ENCODE data around the gene LZTR1.
"Not testable (repeated sequence)": the region's sequence is repeated elsewhere in the genome, so short reads cannot be mapped to it uniquely, and the experiment has no call there.

LZTR1 gene

DNA sequence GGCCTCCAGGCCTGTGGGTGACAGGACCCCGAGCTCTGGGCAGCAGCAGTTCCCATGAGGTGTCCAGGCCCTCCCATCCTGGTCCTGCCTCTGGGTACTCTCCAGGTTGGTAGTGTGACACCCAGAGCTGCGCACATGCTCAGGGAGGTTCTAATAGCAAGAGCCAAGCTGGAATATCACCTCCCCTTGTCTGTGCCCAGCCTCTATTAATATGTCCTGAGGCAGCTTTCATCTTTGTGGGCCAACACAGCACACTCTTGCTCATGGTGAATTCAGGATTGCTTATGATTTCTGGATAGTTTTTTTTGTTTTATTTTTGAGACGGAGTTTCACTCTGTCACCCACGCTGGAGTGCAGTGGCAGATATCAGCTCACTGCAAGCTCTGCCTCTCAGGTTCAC is 36.2 kb downstream of the LZTR1 start:
- FAIRE-seq, result no peak

DNA sequence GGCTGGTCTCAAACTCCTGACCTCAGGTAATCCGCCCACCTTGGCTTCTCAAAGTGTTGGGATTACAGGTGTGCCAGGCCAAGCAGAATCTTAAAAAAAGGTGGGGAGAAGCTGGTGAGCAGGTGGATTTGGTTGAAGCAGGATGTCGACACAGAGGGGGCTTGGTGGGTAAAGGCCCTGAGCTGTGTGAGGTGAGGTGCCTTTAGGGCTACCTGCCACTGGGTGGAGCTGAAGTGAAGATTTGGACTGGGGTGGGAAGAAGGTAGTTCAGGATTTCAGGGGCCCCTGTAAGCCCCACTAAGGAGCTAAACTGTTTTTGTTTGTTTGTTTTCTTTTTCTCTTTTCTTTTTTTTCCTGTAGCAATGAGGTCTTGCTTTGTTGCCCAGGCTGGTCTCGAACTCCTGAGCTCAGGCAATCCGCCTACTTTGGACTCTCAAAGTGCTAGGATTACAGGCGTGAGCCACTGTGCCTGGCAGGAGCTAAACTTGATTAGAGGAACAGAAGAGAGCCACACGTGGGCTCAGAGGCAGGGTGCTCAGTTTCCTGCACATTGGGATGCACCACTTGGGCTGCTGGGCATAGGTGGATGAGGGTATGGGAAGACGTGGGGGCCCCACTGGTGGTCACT is 38.8 kb downstream of the LZTR1 start:
- FAIRE-seq, result no peak

DNA sequence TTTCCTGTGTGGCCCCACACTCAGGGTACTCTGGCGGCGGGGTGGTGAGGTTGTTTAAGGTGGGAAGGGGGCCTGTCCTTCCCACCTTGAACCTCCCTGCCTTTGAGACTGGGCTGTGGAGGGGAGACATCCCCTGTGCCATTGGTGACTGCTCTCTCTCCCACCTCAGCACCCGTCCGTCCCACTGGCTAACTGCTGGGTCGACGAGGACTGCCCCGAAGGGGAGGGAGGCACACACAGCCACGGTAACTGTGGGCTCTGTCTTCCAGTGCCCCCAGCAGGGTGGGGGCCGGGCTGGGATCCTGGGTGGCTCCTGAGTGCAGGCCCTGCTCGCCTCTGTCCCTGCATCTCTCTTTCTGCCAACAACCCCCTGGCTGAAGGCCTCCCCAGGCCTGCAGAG is 40.4 kb downstream of the LZTR1 start:
- no peak for FAIRE-seq

DNA sequence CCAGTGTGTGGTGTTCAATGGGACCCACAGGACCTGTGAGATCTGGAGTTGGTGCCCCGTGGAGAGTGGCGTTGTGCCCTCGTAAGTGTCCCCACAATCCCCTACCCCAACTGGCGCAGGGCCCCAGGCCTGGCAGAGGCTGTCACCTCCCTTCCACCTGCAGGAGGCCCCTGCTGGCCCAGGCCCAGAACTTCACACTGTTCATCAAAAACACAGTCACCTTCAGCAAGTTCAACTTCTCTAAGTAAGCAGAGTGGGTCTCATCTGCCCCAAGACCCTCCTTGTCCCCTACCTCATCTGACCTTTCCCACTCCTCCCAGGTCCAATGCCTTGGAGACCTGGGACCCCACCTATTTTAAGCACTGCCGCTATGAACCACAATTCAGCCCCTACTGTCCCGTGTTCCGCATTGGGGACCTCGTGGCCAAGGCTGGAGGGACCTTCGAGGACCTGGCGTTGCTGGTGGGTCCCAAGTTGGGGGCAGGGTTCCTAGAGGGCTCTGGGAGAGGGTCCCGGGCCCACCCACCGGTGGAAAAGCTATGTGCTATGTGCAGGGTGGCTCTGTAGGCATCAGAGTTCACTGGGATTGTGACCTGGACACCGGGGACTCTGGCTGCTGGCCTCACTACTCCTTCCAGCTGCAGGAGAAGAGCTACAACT is 41.0 kb downstream of the LZTR1 start:
- FAIRE-seq, result no peak

DNA sequence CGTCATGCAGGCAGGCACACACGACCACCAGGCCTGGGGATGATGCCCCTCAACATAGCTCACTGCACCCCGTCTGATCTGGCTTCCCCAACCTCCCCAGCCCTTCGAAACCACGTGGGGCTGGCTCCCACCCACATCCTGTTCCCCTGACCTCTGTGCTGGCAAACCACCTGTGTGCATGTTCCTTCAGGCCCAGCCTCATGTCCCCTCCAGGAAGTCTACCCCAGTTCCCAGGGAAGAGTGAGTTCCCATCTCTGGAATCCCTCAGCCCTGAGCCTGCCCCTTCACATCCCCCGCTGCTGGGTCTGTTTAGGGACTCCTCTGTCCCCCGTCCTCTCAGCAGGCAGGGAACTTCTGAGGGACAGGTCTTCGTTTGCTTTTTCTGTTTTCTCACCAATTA is 43.2 kb downstream of the LZTR1 start:
- FAIRE-seq, result no peak

DNA sequence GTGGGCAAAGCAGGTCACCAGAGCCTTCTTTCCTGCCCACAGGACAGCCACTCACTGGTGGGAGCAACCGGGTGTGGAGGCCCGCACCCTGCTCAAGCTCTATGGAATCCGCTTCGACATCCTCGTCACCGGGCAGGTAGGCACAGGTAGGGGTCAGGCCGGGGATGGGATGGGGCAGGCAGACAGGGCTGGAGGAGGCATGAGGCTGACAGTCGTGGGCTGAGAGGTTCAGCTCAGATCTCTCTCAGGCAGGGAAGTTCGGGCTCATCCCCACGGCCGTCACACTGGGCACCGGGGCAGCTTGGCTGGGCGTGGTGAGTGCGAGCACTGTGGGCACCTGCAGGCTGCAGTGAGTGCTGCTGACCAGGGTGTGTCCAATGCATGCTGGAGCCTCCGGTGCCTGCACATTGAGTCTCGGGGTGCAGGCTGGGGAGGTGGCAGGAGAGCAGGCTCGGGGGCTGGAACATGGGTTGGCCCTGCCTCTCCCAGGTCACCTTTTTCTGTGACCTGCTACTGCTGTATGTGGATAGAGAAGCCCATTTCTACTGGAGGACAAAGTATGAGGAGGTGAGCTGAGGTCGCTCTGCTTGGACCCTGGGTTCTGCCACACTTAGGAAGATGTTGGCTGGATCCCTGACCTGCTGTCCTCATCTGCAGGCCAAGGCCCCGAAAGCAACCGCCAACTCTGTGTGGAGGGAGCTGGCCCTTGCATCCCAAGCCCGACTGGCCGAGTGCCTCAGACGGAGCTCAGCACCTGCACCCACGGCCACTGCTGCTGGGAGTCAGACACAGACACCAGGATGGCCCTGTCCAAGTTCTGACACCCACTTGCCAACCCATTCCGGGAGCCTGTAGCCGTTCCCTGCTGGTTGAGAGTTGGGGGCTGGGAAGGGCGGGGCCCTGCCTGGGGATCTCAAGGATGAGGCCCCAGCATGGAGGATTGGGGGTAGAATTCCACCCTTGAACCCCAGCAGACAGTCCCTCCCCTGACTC is 44.0 kb downstream of the LZTR1 start:
- no peak for FAIRE-seq

DNA sequence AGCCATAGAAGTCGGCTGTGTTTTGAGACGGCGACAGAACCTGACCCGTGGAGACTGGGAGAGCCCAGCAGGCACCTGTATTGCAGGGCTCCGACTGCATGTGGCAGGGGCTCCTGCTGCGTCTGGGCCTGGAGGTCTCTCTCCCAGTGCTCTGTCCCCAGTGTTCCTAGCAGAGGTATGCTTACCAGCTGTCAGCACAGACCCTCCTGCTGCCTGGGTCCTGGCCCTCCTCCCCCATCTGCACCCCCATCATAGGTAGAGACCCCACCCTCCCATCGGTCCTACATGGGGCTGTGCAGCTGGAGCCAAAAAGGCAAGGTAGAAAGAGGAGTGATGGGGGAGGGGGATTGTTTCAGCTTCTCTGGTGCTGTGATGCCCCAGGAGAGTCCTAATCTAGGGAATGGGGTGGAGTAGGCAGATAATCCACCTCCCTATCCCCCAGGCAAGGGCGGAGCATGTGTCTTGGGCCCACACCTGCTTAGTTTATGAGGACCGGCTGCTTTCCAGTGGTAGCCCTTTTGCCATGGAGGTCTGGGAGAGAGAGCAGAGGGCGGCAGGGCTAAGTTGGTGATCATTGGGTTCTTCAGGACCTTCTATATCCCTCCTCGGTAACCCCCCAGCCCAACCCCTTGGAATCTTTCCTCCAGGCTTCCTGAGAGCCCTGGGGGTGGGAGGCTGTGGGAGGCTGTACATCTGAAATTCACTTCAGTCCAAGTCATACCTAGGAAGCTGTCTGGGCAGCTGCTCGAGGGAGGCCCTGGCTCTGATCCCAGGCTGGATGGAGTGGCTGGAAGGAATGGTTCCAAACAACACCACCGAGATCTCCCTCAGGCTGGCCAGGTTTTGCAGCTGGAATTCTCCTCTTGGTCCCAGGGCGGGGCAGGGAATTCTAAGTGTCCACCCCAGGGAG is 44.9 kb downstream of the LZTR1 start:
- FAIRE-seq, result no peak

DNA sequence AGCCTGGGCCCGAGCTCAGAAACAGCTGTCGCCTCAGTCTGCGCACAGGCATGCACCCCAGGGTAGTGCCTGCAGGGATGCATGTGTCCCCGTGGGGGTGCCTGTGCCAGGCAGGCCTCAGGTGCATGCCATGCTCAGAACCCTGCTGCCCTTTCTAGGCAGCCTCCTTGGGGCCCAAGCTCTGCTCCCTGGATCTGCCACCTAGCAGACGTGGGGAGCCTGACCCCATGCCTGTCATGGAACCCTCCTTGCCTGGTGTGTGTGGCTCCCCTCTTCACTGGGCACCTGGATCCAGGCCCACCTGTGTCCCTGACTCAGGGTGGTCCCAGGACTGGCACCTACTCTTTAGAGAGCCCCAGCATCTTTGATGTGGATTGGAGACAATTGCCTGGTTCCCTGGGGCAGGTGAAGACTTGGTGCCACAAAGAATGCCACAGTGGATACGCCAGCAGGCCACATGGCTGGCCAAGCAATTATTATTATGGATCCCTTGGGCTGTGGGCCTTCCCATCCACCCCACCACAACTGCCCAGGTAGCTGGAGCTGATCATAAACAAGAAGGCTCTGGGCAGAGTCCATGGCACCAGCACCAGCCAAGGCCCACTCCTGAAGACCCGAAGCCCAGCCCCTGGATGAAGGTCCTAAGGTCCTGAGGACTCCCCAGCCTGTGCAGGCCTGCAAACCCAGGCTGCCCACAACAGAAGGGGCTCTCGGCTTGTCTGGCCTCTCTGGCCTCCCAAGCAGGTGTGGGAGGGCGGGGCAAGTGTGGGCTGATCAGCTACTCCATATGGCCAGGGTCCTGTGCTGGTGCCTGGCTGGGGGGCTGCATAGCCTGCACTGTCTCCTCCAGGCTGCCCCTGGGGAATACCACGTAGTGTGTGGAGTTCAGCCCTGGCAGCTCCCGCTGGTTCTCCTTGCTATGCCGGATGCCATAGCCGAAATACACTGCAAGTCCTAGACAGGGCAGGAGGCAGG is 46.5 kb downstream of the LZTR1 start:
- no peak for FAIRE-seq

DNA sequence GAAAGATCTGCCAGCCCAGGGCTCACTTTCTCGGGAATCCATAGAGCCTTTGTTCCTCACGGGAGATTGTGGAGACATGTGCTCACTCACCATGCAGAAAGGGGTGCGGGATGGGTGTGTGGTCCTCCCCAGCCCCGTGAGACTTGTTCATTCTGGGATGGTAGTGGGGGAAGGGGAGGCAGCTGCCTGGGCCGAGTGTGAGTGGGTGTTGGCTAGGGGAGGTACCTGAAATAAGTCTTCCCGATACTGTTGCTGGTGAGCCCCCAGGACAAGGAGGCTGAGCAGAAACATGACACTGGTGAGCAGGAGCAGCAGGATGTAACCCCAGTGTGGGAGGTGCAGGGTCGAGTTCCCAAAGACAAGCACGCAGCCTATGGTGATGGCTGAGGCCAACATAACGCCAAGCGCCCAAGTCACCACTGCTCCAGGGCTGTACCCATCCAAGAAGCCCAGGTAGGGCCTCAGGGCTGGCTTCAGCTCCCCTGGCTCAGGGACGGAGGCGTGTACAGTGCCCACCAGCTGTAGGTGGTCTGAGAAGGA is 47.5 kb downstream of the LZTR1 start:
- FAIRE-seq, result no peak

DNA sequence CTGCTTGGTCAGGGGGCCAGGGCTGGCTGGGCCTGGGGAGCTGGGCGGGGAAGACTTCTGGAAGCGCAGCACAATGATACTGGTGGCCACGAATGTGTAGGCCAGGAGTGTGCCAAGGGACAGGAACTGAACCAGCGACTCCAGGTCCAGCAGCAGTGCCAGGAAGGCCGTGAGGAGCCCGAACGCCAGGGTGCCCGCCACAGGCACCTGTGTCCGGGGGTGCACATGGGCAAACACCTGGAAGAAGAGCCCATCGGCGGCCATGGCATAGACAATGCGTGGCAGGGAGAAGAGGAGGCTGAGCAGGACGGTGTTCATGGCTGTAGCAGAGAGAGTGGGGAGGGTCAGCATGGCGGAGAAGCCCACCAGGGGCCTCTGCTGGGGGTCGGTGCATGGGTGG is 47.9 kb downstream of the LZTR1 start:
- FAIRE-seq, result no peak

DNA sequence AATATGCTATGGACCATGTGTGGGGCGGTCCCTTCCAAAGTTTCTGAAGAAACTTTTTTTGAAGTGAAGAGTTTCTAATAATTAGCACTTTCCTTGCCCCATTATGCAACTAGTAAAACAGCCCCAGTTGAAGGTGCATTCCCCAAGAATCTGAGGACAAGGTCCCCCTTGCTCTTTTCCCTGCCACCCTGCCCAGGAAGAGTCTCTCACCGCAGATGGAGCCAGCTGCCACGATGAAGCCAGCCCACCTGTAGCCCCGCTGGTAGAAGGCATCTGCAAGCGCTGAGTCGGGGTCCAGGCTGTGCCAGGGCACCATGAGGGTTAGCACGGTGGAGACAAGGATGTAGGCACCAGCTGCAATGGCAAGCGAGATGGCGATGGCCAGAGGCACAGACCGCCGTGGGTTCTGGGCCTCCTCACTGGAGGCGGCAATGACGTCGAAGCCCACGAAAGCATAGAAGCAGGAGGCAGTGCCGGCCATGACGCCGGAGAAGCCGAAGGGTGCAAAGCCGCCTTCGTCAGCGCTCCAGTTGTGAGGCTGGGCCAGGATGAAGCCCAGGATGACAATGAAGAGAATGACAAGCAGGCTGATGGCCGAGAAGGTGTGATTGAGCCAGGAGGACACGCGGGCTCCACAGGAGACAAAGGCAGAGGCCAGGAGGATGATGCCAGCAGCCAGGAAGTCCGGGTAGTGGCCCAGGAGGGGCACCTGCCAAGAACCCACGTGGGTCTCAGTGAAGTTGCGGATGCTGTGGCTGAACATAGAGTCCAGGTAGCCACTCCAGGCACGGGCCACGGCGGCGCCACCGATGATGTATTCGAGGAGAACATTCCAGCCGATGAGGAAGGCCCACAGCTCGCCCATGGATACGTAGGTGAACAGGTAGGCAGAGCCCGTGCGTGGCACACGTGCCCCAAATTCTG is 48.8 kb downstream of the LZTR1 start:
- no peak for FAIRE-seq

DNA sequence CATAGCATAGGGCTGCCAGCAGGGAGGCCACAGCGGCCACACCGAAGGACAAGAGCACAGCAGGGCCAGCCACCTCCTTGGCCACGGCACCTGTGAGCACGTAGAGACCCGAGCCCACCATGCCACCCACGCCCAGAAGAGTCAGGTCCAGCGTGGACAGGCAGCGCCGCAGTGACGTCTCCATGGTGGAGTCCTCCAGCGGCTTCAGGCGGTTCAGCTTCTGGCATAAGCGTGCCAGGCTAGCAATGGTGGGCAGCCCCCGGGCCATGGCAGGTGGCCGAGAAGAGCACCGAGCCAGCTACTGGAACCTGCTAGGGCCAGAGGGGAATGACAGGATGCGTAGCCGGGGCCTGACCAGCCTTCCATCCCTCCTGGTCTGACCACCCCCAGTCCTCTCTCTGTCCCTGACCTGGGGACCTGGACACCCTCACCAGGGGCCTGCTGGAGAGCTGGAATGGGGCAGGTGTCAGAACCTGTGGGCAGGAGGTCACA is 49.5 kb downstream of the LZTR1 start:
- no peak for FAIRE-seq

DNA sequence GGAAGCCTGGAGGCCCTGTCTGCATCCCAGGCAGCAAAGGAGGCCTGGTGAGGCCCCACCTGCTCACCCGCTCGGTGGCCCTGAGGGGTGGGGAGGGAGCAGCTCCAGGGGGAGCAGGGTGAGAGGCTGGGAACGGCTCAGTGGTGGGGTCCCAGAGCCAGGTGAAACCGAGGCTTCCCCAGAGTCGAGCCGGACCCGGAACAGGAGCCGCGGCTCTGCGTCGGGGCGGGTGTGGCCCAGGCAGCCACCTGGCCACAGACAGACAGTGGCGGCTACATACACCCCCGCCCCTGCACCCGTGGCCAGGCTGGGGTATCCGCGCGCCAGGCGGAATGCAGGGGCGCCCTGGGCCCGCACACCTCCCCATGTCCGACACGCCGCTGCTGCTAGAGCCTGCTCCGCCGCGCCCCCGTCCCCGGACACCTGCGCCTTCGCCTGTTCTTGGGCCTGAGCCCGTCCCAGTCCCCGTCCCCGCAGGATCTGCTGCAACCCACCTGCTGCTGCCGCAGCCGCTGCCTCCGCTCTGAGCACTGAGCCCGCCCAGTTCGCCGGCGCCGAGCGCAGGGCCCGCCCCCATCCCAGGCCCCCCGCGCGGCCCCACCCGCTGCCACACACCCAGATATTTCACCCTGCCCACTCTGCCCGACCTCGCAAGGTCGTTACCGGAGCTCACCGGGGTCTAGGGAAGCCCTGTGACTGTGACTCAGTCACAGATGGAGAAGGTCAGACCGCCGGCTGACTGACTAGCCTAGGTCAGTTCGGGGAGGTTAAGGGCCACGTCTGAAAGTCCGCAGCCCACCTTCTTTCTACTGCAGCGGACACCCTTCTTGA is 50.2 kb downstream of the LZTR1 start, which contains the start of gene SLC7A4:
Gene SLC7A4, minus strand, starts transcription at position 525 of the 831 bp plus-strand sequence. CDS start 749 bp downstream, outside the sequence.
- FAIRE-seq, result no peak

DNA sequence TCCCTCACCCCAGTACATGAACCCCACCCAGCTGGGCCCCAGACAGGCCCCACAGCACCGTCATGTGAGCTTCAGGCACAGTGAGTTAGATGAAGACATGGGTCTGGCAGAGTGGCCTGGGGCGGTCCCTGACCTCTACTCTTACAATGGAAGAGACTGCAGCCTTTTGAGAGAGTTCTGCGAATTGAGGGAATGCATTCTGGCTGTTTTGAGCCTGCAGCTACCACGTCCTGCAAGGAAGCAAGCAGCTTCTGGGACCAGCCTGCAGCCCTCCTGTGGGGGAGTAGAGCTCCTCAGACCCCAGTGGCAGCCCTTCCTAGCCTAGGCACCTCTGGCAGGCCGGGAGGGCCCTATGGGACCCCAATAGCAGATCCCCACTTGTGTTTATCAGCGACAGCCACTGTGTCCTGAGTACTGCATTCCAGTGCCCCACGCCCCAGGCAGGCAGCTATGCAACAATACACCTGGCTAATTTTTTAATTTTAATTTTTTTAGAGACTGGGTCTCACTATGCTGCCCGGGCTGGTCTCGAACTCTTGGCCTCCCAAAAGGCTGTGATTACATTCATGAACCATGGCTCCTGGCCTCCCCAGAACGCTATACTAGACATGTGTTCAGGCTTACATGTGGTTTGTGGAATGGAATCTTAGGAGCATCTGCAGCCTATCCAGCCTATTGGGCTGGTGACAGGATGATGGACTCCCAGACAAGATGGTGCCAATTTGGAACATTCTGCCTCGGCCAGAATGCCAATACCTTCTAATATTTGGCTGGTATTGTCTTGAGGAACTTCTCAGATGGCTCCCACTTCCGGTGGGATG is 51.0 kb downstream of the LZTR1 start:
- FAIRE-seq, result no peak

DNA sequence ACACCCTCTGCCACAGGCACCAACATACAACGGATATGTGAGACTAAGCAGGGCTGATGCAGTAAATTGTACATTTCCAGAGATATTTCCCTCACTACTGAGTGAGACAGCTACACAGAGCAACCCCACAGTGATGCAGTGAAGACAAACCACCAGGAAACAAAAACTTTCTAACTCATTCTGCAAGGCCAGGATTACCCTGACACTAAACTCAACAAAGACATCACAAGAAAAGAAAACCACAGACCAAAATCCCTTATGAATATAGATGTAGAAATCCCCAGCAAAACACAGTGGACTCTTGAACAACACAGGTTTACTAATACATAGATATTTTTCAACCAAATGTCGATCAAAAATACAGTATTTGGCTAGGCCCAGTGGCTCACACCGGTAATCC is 51.8 kb downstream of the LZTR1 start:
- no peak for FAIRE-seq

DNA sequence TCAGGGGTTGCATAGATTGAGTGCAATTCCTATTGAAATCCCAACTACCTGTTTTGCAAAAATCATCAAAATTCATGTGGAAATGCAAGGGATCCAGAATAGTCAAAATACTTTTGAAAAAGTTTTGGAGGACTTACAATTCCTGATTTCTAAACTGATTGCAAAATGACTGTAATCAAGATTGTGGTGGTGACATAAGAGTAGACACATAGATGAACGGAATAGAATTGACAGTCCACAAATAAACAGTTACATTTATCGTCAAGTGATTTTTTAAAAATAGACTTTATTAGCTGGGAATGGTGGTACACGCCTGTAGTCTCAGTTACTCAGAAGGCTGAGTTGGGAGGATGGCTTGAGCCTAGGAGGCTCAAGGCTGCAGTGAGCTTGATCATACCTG is 52.9 kb downstream of the LZTR1 start:
- no peak for FAIRE-seq

DNA sequence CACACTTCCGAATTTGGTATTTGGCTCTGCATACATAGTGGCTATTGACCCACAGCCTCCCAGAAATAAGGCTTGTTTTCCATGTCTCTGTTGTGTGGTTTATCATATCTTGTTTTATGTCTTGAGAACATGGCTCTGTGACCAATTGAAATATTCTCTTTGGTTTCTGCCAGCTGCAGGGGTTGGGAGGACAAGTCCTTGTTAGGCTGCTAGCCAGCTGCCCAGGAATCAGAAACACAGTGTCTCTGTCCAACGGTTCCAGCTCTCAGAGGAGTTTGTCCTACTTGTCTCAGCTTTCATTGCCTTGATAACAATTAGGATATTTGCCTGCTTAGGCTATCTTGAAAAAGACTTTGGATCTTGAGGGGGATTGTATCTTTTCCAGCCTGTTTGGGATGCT is 56.3 kb downstream of the LZTR1 start:
- no peak for FAIRE-seq

DNA sequence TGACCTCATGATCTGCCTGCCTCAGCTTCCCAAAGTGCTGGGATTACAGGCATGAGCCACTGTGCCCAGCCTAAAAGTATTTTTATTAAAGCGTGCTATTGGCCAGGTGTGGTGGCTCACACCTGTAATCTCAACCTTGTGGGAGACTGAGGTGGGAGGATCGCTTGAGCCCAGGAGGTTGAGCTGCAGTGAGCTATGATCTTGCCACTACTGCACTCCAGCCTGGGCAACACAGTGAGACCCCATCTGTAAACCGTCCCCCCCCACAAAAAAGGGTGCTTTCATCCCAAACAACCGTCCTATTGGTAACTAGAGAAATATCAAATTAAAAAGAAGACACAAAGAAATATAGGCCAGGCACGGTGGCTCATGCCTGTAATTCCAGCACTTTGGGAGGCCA is 57.1 kb downstream of the LZTR1 start:
- FAIRE-seq, result not testable (repeated sequence)

Measured in G401.6 (cell line).